GM10847 (cell line): ENCODE data around the gene MAEA.

Experiments
- POLR2A ChIP-seq: IDR thresholded peaks from 2 replicates; pipeline ENCODE4 v1.6.1; 2011; ENCODE audit not compliant: insufficient read length; ENCODE audit errors: extremely low read depth

MAEA gene

GRCh38 chr4:1366371-1367229, 76.9 kb downstream of the MAEA start:
- no peak for TF ChIP-seq POLR2A

GRCh38 chr4:1367230-1367935, 77.7 kb downstream of the MAEA start:
- TF ChIP-seq POLR2A, result no peak

- no peak for TF ChIP-seq POLR2A
Observed at GRCh38 chr4:1367936-1368289, 78.2 kb downstream of the MAEA start.

GRCh38 chr4:1368421-1369090, 78.9 kb downstream of the MAEA start:
- TF ChIP-seq POLR2A, result no peak

DNA sequence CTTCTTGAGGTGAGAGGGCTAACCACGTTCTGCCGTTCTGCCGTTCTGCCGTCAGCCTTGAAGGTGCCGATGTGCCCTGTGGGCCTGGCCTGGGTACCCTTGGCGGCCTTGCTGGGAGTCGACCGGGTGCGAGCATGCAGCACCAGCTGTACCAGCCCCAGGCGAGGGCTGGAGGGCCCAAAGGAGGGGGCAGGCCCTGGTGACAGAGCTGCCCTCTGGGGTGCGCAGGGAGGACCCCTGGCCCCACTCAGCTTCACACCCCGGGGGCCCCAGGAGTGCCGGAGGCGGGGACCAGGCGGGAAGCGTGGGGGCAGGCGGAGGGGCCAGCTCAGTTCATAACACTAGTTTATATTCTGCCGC, 79.4 kb downstream of the MAEA start:
- no peak for TF ChIP-seq POLR2A

GRCh38 chr4:1369479-1370079, 79.9 kb downstream of the MAEA start:
- no peak for TF ChIP-seq POLR2A

GRCh38 chr4:1370321-1371124, 80.8 kb downstream of the MAEA start:
- TF ChIP-seq POLR2A, result no peak

DNA sequence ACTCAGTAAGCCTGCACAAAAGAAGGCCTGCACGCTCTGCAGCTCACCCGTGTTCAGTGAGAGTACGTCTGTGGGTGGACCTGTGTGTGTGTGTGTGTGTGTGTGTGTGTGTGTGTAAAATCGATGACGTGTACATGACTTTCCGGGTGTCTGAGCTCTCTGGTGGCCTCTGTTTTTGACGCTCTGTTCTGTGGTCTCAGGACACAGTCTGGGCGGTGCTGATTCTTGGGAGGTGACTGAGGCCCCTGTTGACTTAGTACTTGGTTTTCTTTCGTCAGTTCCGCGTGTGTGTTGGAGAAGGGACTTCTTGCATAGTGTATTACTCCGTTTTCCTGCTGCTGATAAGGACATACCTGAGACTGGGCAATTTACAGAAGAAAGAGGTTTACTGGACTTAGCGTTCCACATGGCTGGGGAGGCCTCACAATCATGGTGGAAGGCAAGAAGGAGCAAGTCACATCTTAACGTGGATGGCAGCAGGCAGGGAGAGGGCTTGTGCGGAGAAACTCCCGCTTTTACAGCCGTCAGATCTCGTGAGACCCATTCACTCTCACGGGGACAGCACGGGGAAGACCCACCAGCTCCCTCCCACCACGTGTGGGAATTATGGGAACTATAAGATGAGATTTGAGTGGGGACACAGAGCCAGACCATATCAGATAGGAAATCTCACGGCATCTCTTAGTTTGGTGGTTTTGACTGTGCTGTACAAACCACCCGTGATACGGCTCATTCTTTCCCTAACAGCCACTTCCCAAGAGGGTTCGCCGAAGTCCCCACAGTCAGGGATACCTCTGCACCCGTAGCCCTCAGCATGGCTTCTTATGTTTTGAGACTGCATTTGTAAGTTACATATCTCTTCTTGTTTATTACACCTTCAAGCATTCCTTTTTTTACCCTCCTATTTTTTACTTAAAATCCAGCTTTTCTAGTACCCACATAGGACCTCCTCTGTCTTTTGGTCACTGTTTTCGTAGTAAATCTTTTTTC, 81.8 kb downstream of the MAEA start:
- no peak for TF ChIP-seq POLR2A

DNA sequence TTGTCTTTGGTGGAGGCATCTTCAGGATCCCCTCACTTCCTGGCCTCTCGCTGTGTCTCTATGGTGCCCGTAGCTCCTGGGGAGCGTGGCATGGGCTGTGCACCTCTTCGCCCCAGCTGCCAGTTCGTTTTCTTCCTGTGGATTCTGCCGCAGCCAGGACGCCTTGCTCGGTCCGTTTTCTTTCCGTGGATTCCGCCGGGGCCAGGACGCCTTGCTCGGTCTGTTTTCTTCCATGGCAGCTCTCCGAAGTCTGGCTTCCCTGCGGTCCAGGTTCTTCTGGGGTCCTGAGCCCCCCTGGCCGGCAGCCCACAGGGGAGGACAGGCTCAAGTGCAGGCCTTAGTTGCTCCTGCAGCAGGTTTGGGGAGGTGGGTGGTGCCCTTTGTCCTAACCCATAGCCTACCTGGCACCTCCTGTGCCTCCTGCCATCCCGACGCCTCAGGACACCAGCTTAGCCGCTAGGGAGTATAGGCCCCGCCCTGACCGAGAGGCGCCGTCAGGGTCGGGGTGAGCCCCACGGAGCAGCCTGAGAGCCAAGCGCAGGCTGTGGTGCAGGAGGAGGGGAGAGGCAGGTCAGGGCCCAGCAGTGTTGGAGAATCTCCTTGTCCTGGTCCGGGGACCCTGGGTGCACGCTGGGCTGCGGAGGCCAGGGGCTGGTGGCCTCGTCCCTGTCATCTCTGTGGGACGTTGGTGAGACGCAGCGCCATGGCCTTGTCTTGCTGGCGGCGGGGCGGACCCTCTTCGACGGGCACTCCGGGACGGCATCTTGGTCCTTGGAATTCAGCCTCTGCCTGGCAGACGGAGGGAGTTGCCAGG, 84.4 kb downstream of the MAEA start:
- no peak for TF ChIP-seq POLR2A

DNA sequence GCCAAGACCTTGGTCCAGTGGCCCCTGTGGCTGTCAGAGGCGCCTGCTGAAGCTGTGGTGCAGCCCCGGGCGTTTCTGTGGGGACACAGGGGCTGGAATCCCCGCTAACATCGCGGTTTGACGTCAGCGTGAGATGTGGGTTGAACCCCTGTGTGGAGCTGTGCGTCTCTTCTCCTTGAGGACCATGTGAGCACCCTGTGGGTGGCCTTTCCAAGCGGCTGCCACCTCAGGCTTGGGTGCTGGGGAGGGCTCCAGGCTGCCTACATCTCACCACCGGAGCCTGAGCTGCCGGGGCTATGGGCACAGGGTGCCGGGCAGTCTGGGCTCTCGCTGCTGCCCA, 85.0 kb downstream of the MAEA start:
- TF ChIP-seq POLR2A, result no peak

GRCh38 chr4:1375051-1375721, 85.5 kb downstream of the MAEA start:
- no peak for TF ChIP-seq POLR2A

- no peak for TF ChIP-seq POLR2A
Observed at GRCh38 chr4:1375761-1376322, 86.2 kb downstream of the MAEA start.
